Measurements from ENCODE around the gene NEURL1B. TPM values are rescaled to one million over a fixed set of nuclear protein-coding genes. Genes with fewer than 3 reads are reported as not detected.

NEURL1B gene
- total and polyA plus RNA-seq, 12 donors, result 9.8 to 99.9 (median 41.5) TPM

- Histone ChIP-seq H3K27ac (peak overlapping the region in 2 of 5 donors; percentile 41 to 50), H3K9me3 (replicated peaks in 1 of 3) (no peaks in the 10 kb centered on the region), H3K4me1 (replicated peaks in 1 of 2) (peaks cover 5 to 20% of the 10 kb centered on the region in 2 donors), H3K4me3 (no peak overlapping the region), H3K36me3 (replicated peaks in 1 of 2) (peaks cover 0 to under 1% of the 10 kb centered on the region in 2 donors), H3K27me3 (no peaks in the 10 kb centered on the region)
- 67 to 78% (median 71%) methylated on average over 4 of the region's 4 CpGs for WGBS, 4 donors
- no peak for DNase-seq
- intact Hi-C loops (cut with DNase I), result no loop called here
- TF ChIP-seq POLR2A (IDR thresholded peaks at IDR 0.05) (no peak), CTCF (IDR thresholded peaks at IDR 0.05) (no peak)
Observed at GRCh38 chr5:172694061-172694460, 53.0 kb downstream of the NEURL1B start.

GRCh38 chr5:172694541-172694940 is 53.5 kb downstream of the NEURL1B start:
- intact Hi-C loops (cut with DNase I), result no loop called here
- WGBS, 4 donors, result 94 to 97% (median 95%) methylated on average over 4 to 8 of the region's 8 CpGs

GRCh38 chr5:172695232-172696054 is 54.4 kb downstream of the NEURL1B start:
- Histone ChIP-seq H3K4me1 (replicated peaks in 1 of 2) (peaks cover 5 to 20% of the 10 kb centered on the region in 2 donors), H3K36me3 (replicated peaks in 1 of 2) (no peaks in the 10 kb centered on the region), H3K9me3 (replicated peaks in 1 of 3) (no peaks in the 10 kb centered on the region), H3K27me3 (no peaks in the 10 kb centered on the region), H3K4me3 (no peak overlapping the region), H3K27ac (peak overlapping the region in 2 of 5 donors; percentile 75 to 78)
- TF ChIP-seq POLR2A (IDR thresholded peaks at IDR 0.05), result no peak
- TF ChIP-seq CTCF (IDR thresholded peaks at IDR 0.05), result no peak
- WGBS, 4 donors, result 61 to 73% (median 66%) methylated on average over 11 to 14 of the region's 14 CpGs
- DNase-seq, result no peak
- intact Hi-C loops (cut with DNase I), result loop anchor here in 1 of 2 donors (2.0 kb wide), 1 partner anchor 217 kb away; no protein-coding TSS in a partner anchor

More at GRCh38 chr5:172694541-172694940, 53.5 kb downstream of the NEURL1B start:
- Histone ChIP-seq H3K4me1 (replicated peaks in 1 of 2) (peaks cover 5 to 20% of the 10 kb centered on the region in 2 donors), H3K9me3 (replicated peaks in 1 of 3) (no peaks in the 10 kb centered on the region), H3K27ac (peak overlapping the region in 2 of 5 donors; percentile 41 to 78), H3K27me3 (no peaks in the 10 kb centered on the region), H3K36me3 (replicated peaks in 1 of 2) (no peaks in the 10 kb centered on the region), H3K4me3 (no peak overlapping the region)
- DNase-seq, result no peak
- TF ChIP-seq POLR2A (IDR thresholded peaks at IDR 0.05), result no peak
- no peak for TF ChIP-seq CTCF (IDR thresholded peaks at IDR 0.05)

- Histone ChIP-seq H3K27ac (peak overlapping the region in 2 of 5 donors; percentile 75 to 78), H3K27me3 (no peaks in the 10 kb centered on the region), H3K4me3 (peak overlapping the region in 1 of 4 donors; percentile 64), H3K36me3 (replicated peaks in 1 of 2) (no peaks in the 10 kb centered on the region), H3K9me3 (replicated peaks in 1 of 3) (no peaks in the 10 kb centered on the region), H3K4me1 (replicated peaks in 1 of 2) (peaks cover 5 to 20% of the 10 kb centered on the region in 2 donors)
- WGBS, 4 donors, result 70 to 78% (median 75%) methylated on average over 7 to 20 of the region's 20 CpGs
- intact Hi-C loops (cut with DNase I), result loop anchor here in 1 of 2 donors (2.0 kb wide), 1 partner anchor 218 kb away; no protein-coding TSS in a partner anchor
- no peak for TF ChIP-seq CTCF (IDR thresholded peaks at IDR 0.05)
- TF ChIP-seq POLR2A (IDR thresholded peaks at IDR 0.05), result no peak
- DNase-seq, result no peak
Observed at GRCh38 chr5:172696171-172696849, 55.2 kb downstream of the NEURL1B start.
